NCI-H187 treated with DMSO at 0.1 percent for 48 hours (cell line): Measurements from ENCODE around the gene ADARB2.
A peak's percentile ranks its signal among the peaks of the same experiment; 100 is the strongest.

Experiments used
- DNase-seq: peaks from one replicate; lab custom pipeline; 2025; lab: John Stamatoyannopoulos, UW

ADARB2 gene

GRCh38 chr10:1594372-1595241 is 142.7 kb downstream of the ADARB2 start:
- DNase-seq, result peak; percentile 6

- no peak for DNase-seq
These were observed 145.6 kb downstream of the ADARB2 start for GRCh38 chr10:1591742-1592141.

GRCh38 chr10:1591045-1591444 is 146.3 kb downstream of the ADARB2 start:
- no peak for DNase-seq

DNA sequence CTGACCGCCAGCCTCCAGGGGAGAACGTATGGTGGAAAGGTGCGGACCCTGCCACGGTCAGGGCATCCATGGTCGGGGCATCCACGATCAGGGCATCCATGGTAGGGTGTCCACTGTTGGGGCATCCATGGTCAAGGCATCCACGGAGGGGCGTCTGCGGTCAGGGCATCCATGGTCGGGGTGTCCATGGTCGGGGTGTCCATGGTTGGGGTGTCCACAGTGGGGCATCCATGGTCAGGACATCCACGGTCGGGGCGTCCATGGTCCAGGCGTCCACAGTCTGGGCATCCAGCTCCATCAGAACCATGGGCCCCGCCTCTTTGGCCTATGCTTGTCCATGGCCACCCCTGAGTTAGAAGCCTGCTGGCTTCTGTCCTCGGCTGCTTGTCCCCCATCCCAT is 148.1 kb downstream of the ADARB2 start:
- DNase-seq, result no peak

- DNase-seq, result no peak
These were observed 154.6 kb downstream of the ADARB2 start for GRCh38 chr10:1582739-1583138.

DNA sequence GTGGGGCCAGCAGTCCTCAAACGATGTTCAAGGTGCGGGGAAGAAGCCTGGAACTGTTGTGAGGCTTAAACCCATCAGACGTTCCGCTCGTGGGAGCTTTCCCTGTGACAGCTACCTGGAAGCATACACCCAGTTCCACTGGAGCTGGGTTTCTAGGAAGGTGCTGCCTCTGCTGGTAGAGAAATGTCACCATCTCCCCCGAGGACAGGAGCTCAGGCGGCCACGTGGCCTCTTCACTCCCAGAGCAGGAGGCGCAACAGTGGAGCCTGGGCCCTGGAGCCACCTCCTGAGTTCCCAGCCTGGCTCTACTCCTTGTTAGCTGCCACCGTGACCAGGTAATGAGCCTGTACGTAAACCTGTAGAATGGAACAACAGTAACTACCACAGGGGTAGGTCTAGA is 156.1 kb downstream of the ADARB2 start:
- DNase-seq, result no peak

GRCh38 chr10:1579671-1580070 is 157.7 kb downstream of the ADARB2 start:
- no peak for DNase-seq

DNA sequence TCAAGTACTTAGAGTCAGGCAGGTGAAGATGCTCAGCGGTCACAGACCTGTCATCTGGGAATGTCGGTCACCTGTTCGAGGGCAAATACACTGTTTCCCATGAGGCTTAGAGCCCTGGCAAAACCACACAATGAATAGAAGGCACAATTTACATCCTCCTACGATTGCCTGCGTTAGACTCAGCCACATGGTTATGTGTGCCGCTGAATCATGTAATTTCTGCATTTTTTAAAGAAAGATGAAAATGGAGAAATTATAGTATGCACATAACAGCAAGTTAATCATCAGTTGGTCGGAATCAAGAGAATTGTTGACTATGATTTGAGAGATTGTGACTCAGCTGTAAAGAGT is 158.2 kb downstream of the ADARB2 start:
- no peak for DNase-seq

GRCh38 chr10:1578392-1579140 is 158.8 kb downstream of the ADARB2 start:
- DNase-seq, result no peak

- DNase-seq, result no peak
These were observed 159.4 kb downstream of the ADARB2 start for GRCh38 chr10:1577945-1578344.

- DNase-seq, result no peak
These were observed 160.0 kb downstream of the ADARB2 start for GRCh38 chr10:1577373-1577770.

GRCh38 chr10:1576467-1577372 is 160.6 kb downstream of the ADARB2 start:
- DNase-seq, result no peak

DNA sequence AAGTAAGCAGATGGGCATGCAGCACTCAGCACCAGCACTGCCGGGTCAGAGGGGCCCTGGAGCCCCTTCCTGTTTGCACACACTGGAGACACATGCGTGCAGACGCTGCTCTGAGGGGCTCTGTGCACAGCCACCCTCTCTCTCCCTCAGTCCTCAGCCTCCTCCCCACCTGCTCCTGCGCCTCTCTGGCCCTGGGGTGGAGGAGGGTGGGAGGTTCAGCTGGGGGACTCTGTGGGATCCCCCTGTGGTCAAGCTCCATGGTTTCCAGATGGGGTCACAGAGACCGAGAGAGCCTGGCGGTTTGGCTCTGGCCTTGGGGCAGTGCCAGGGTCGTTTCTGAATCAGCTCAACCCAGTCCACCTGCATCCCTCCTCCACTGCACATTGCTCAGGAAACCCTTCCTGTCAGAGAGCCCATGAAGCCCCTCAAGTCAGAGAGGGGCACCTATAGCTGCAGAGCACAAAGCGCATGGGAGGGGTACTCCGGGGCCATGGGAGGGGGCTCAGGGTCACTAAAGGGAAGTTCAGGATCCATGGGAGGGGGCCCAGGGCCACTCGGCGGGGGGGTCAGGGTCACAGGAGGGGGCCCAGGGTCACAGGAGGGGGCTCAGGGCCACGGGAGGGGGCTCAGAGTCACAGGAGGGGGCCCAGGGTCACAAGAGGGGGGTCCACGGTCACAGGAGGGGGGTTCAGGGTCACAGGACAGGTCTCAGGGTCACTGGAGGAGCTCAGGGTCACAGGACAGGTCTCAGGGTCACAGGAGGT is 161.7 kb downstream of the ADARB2 start:
- no peak for DNase-seq

DNA sequence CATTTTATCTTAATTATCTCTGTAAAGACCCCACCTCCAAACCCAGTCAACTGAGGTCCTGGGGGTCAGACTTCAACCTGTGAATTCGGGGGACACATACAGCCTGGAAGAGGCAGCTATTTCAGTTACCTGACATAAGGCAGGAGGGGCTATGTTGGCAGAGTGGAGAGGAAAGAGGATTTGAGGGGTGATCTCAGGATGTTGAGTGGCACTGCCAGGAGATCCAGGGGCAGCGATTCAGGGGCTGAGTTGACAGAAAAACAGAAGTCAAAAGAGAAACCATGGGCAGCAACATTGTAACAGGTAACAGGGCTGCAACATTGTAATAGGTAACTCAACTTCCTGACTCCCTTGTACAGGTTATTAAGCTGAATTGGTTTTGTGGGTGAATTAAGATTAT is 162.6 kb downstream of the ADARB2 start:
- no peak for DNase-seq

- no peak for DNase-seq
These were observed 163.3 kb downstream of the ADARB2 start for GRCh38 chr10:1573981-1574380.

- DNase-seq, result no peak
These were observed 163.9 kb downstream of the ADARB2 start for GRCh38 chr10:1573334-1573969.

DNA sequence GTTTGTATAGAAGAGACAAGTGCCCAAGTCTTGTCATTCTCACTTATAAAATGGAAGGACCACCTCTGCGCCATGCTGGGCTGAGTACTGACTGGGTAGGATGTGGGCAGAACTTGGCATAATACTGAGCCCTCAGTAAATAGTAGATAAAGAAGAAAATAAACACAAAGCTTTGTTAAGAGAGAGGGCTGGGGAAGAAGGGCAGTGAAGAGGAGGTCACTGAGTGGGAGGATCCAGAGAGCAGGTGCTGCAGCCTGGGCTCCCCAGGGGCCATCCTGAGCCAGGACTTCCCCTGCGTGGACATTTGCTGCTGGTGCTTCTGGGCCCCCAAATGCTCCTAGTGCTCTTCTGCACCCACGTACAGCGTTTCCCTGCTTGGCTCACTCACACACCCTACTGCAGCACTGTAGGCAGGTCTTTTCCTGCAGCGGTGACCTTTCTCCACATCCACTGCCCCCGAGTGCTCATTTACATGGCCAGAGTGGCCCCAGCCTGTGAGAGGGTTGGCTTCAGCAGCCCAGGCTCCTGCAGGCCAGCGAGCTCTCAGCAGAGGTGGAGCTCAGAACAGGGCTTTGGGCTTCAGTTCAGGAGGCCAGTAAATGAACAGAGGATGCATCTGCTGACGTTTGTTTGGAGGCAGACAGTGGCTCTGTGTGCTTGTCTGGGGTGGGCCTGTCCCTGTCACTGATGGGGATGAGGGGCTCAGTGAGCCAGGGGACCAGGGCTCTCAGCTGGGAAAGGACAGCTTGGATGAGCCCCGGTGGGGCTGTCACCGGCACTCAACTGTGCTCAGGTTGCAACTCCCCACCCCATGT is 164.6 kb downstream of the ADARB2 start:
- no peak for DNase-seq

- DNase-seq, result no peak
These were observed 165.6 kb downstream of the ADARB2 start for GRCh38 chr10:1571587-1572237.

GRCh38 chr10:1570416-1571051 is 166.8 kb downstream of the ADARB2 start:
- DNase-seq, result no peak
